ENCODE data around the gene PRKCE. TPM values are rescaled to one million over a fixed set of nuclear protein-coding genes. Genes with fewer than 3 reads are reported as not detected.

PRKCE gene
- total and polyA plus RNA-seq, 2 of the 8 experiments (the other 6 are each of a cell fraction or from before 2014, with no cell fraction given), result 0.54 to 2.1 TPM

DNA sequence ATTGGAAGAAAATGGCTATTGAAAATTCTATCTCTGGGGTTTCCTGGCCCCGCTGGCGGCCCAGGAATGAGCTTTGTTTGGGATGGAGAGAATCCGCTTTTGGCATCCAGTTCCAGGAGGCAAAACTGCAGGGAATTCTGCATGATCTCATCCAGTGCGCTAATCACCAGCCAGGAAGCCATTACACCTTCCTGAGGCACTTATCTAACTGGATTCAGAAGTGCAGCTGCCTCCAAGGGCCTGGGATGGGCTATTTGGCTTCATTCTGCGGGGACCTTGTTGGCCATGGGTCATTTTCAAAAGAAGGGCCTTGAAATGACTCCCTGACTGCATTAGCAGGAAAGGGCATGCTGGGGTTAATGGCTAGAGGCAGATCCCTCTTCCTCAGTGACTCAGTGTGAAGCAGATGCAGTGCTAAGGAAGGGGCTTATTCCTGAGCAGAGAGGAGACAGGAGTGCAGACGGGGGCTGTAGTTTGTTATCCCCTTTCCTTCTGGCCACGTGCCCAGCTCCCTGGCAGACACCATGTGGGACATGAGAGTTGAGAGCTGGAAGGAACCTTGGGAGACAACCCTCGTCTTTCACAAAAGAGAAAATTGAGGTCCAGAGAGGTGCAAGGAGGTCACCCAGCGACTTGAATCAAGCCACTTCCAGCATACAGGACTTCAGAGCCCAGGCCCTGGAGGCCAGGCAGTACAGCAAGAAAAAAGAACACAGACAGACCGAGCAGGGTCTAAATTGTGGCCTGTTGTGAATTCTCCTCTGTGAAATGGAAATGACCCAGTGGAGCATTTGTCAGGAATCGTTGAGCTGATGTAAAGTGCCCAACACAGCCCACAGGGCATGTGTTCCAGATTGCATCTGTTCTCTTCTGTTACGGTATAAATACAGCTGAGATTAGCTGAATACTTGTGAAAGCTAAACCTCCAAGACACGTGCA lies 161.8 kb downstream of the PRKCE start:
- H4K20me1 ChIP-seq (replicated peaks in 1 of 2; ENCODE audit: control insufficient read depth in 1 of 2, insufficient read depth in 2 of 2, low read length in 2 of 2), result no peaks in the 10 kb centered on the region
- no peak overlapping the region for H2AK5ac ChIP-seq (ENCODE audit: low read depth, low read length)
- no peak overlapping the region for H3K4ac ChIP-seq (replicated peaks; ENCODE audit: insufficient read length, low read depth, low read length)
- H3K4me1 ChIP-seq (replicated peaks in 1 of 4; ENCODE audit: control insufficient read depth in 3 of 4, insufficient read depth in 4 of 4, low read length in 3 of 4), result peaks cover 0 to 2% (median 0%) of the 10 kb centered on the region in 4 experiments; a peak in 2 of 7 replicates
- H3K14ac ChIP-seq (ENCODE audit: insufficient read length), result no peak overlapping the region
- 88% methylated on average over 13 of the region's 13 CpGs; no CpG with 5 or more reads in 1 of the 2 experiments for WGBS, 2 experiments (ENCODE audit: extremely low coverage in 1 of 2, insufficient coverage in 1 of 2, insufficient read length in 1 of 2, insufficient replicate concordance in 2 of 2, low coverage in 1 of 2, low lambda C conversion rate in 2 of 2, missing lambda C conversion rate in 1 of 2)
- no peak overlapping the region for H3K4me2 ChIP-seq (ENCODE audit: insufficient read depth in 1 of 2, low read depth in 2 of 2, low read length in 2 of 2)
- H3K56ac ChIP-seq (replicated peaks; ENCODE audit: insufficient read length, low read depth, low read length), result no peak overlapping the region
- H4K91ac ChIP-seq (replicated peaks; ENCODE audit: insufficient read length, low read length), result no peak overlapping the region
- no peaks in the 10 kb centered on the region for H3K79me2 ChIP-seq (ENCODE audit: control insufficient read depth in 1 of 2, insufficient read depth in 2 of 2, low read length in 2 of 2)
- H2BK5ac ChIP-seq (ENCODE audit: low read depth, low read length), result no peak overlapping the region
- no peak overlapping the region for H2BK20ac ChIP-seq (ENCODE audit: low read length)
- ChIA-PET CTCF (ENCODE audit: partially characterized antibody) (interaction anchor here (0.9 to 1.8 kb wide), 6 partner anchors 11 to 481 kb away, joined by 3 to 9 read pairs (median 4); no protein-coding TSS in a partner anchor), POLR2A (ENCODE audit: partially characterized antibody) (interaction anchor here (1.1 kb wide), 1 partner anchor 9 kb away, joined by 5 read pairs; no protein-coding TSS in a partner anchor)
- no peak overlapping the region for H4K8ac ChIP-seq (ENCODE audit: extremely low read depth, insufficient read depth, low read length)
- no peak overlapping the region for H3K9ac ChIP-seq (replicated peaks in 1 of 4; ENCODE audit: extremely low read depth in 1 of 4, low read depth in 3 of 4, low read length in 3 of 4)
- H2BK120ac ChIP-seq (replicated peaks; ENCODE audit: low read depth, low read length), result no peak overlapping the region
- H3K79me1 ChIP-seq (ENCODE audit: low read depth, low read length), result no peaks in the 10 kb centered on the region
- FAIRE-seq (no peak), DNase-seq (ENCODE audit: low read depth in 1 of 2, low spot score in 2 of 2) (no peak)
- no peak overlapping the region for H2BK12ac ChIP-seq (ENCODE audit: low read depth, low read length)
- no peak overlapping the region for H3K18ac ChIP-seq (ENCODE audit: extremely low read depth, low read length)
- H2BK15ac ChIP-seq (ENCODE audit: low read length), result no peak overlapping the region
- H3K27ac ChIP-seq (ENCODE audit: low read depth, low read length), result no peak overlapping the region
- H3K9me3 ChIP-seq (ENCODE audit: insufficient read depth in 2 of 2, low read depth in 1 of 2, low read length in 1 of 2), result no peaks in the 10 kb centered on the region
- no peaks in the 10 kb centered on the region for H3K36me3 ChIP-seq (ENCODE audit: control insufficient read depth in 2 of 4, insufficient read depth in 4 of 4, low read length in 3 of 4)
- H4K5ac ChIP-seq (ENCODE audit: insufficient read length, low read depth, low read length), result no peak overlapping the region
- no peaks in the 10 kb centered on the region for H3K27me3 ChIP-seq (replicated peaks in 1 of 4; ENCODE audit: control insufficient read depth in 3 of 4, extremely low read depth in 1 of 4, insufficient read depth in 3 of 4, low read length in 3 of 4)
- no peak for TF ChIP-seq E2F6 (IDR thresholded peaks at IDR 0.05)
- TF ChIP-seq HDAC2 (IDR thresholded peaks at IDR 0.05; ENCODE audit: borderline replicate concordance in 1 of 2, low read depth in 2 of 2, low read length in 2 of 2), result no peak
- no peak for TF ChIP-seq SRF (IDR thresholded peaks at IDR 0.05; ENCODE audit: low read depth, low read length)
- H2AFZ ChIP-seq (ENCODE audit: low read length), result no peak overlapping the region
- H3K23me2 ChIP-seq (ENCODE audit: low read depth, low read length), result no peaks in the 10 kb centered on the region; the same call in 1 of the 2 replicates
- no peak overlapping the region for H3K4me3 ChIP-seq (ENCODE audit: extremely low read depth in 1 of 4, insufficient read depth in 2 of 4, low read depth in 3 of 4, low read length in 4 of 4)
- H3K23ac ChIP-seq (ENCODE audit: insufficient read length), result no peak overlapping the region
